ENCODE results near the gene NPC1L1. TPM values are rescaled to one million over a fixed set of nuclear protein-coding genes. Genes with fewer than 3 reads are reported as not detected.

Gene NPC1L1
- total and polyA plus RNA-seq, 2 of the 13 experiments (the other 11 are each of a cell fraction or from before 2014, with no cell fraction given): 4.8 to 14.5 TPM

- TF ChIP-seq THAP9 (CRISPR knock-in tag; IDR thresholded peaks at IDR 0.05; ENCODE audit: borderline replicate concordance): peak; percentile 5; the same call in 1 of the 2 replicates
- TF ChIP-seq POLR2AphosphoS2 (IDR thresholded peaks at IDR 0.05; ENCODE audit: low read depth, low read length): no peak
- peak; percentile 20; the same call in 1 of the 2 replicates for TF ChIP-seq GATAD1 (CRISPR knock-in tag; IDR thresholded peaks at IDR 0.05)
- peak; percentile 12; the same call in 1 of the 2 replicates for TF ChIP-seq FOXM1 (CRISPR knock-in tag; IDR thresholded peaks at IDR 0.05)
- TF ChIP-seq ASH2L (IDR thresholded peaks at IDR 0.05; ENCODE audit: insufficient read length, low read depth, low read length): peak; percentile 26
- TF ChIP-seq GATAD2A (CRISPR knock-in tag; IDR thresholded peaks at IDR 0.05): 0 out of 2 replicates have a peak, but pooled peaks have one; percentile 22
- TF ChIP-seq TFAP4 (IDR thresholded peaks at IDR 0.05; ENCODE audit: borderline replicate concordance, low read depth): peak; percentile 61; the same call in 1 of the 2 replicates
- TF ChIP-seq RBFOX2 (IDR thresholded peaks at IDR 0.05; ENCODE audit: low read depth, low read length): peak; percentile 48; the same call in 1 of the 2 replicates
- TF ChIP-seq TCF12 (IDR thresholded peaks at IDR 0.05): no peak
- no peak for TF ChIP-seq TCF12 (CRISPR knock-in tag; IDR thresholded peaks at IDR 0.05)
- TF ChIP-seq SMC3 (IDR thresholded peaks at IDR 0.05; ENCODE audit: low read length): peak; percentile 72
- peak; percentile 41; the same call in 1 of the 2 replicates for TF ChIP-seq ZFY (CRISPR knock-in tag; IDR thresholded peaks at IDR 0.05)
- TF ChIP-seq ZNF354B (CRISPR knock-in tag; IDR thresholded peaks at IDR 0.05): no peak
- TF ChIP-seq THYN1 (CRISPR knock-in tag; IDR thresholded peaks at IDR 0.05; ENCODE audit: borderline replicate concordance, low read depth): no peak
- TF ChIP-seq ZNF800 (CRISPR knock-in tag; IDR thresholded peaks at IDR 0.05): 0 out of 2 replicates have a peak, but pooled peaks have one; percentile 35
- 0 out of 2 replicates have a peak, but pooled peaks have one; percentile 37 for TF ChIP-seq THRA (CRISPR knock-in tag; IDR thresholded peaks at IDR 0.05; ENCODE audit: borderline replicate concordance)
- TF ChIP-seq HOXA7 (CRISPR knock-in tag; IDR thresholded peaks at IDR 0.05): no peak
- TF ChIP-seq TCF7 (IDR thresholded peaks at IDR 0.05; ENCODE audit: low read depth): no peak
- TF ChIP-seq ZNF263 (CRISPR knock-in tag; IDR thresholded peaks at IDR 0.05): 0 out of 2 replicates have a peak, but pooled peaks have one; percentile 27
- no peak for TF ChIP-seq ATF7 (IDR thresholded peaks at IDR 0.05)
- TF ChIP-seq ATF7 (CRISPR knock-in tag; IDR thresholded peaks at IDR 0.05): no peak
- 0 out of 2 replicates have a peak, but pooled peaks have one; percentile 9 for TF ChIP-seq MEIS2 (CRISPR knock-in tag; IDR thresholded peaks at IDR 0.05)
- 0 out of 2 replicates have a peak, but pooled peaks have one; percentile 65 for TF ChIP-seq ZFP90 (CRISPR knock-in tag; IDR thresholded peaks at IDR 0.05; ENCODE audit: borderline replicate concordance)
- 0 out of 2 replicates have a peak, but pooled peaks have one; percentile 41 for TF ChIP-seq MXD4 (CRISPR knock-in tag; IDR thresholded peaks at IDR 0.05)
Observed at GRCh38 chr7:44565097-44565794, 24.1 kb upstream of the NPC1L1 start (continued).

Data from HepG2 (cell line).